GM18951 (cell line): ENCODE data around the gene NOP53.
"Not testable (repeated sequence)": the region's sequence is repeated elsewhere in the genome, so short reads cannot be mapped to it uniquely, and the experiment has no call there.

ENCODE experiments used
- POLR2A ChIP-seq: IDR thresholded peaks from 4 replicates; pipeline ENCODE4 v1.6.1; 2011; ENCODE audit warnings: mild to moderate bottlenecking; ENCODE audit not compliant: insufficient read length, insufficient read depth; ENCODE audit errors: extremely low read depth
- in situ Hi-C: fragments of 300-500 bp; cut with MboI; formaldehyde crosslinking; loops from one replicate; pipeline ENCODE4 v1.12.0; 2022; ENCODE audit warnings: low sequenced_read_pairs, mixed read lengths, inconsistent platforms; ENCODE audit not compliant: unreplicated experiment

NOP53 gene

GRCh38 chr19:47755065-47755761 lies 9.9 kb downstream of the NOP53 start:
- in situ Hi-C loops, result no loop called here
- TF ChIP-seq POLR2A, result no peak

- TF ChIP-seq POLR2A, result no peak
- in situ Hi-C loops, result no loop called here
These were observed 10.6 kb downstream of the NOP53 start for GRCh38 chr19:47755762-47756626.

- TF ChIP-seq POLR2A, result no peak
- in situ Hi-C loops, result no loop called here
These were observed 11.2 kb downstream of the NOP53 start for GRCh38 chr19:47756627-47756929.

GRCh38 chr19:47756953-47757608 lies 11.7 kb downstream of the NOP53 start:
- no peak for TF ChIP-seq POLR2A
- in situ Hi-C loops, result no loop called here

GRCh38 chr19:47757617-47758442 lies 12.5 kb downstream of the NOP53 start:
- in situ Hi-C loops, result no loop called here
- TF ChIP-seq POLR2A, result no peak

- TF ChIP-seq POLR2A, result no peak
- in situ Hi-C loops, result no loop called here
These were observed 13.1 kb downstream of the NOP53 start for GRCh38 chr19:47758443-47758804.

- TF ChIP-seq POLR2A, result no peak
- in situ Hi-C loops, result no loop called here
These were observed 15.3 kb downstream of the NOP53 start for GRCh38 chr19:47760632-47760999.

GRCh38 chr19:47761566-47761965 lies 16.2 kb downstream of the NOP53 start:
- TF ChIP-seq POLR2A, result no peak
- in situ Hi-C loops, result no loop called here

GRCh38 chr19:47762151-47762550 lies 16.8 kb downstream of the NOP53 start:
- TF ChIP-seq POLR2A, result no peak
- in situ Hi-C loops, result no loop called here

GRCh38 chr19:47762615-47763308 lies 17.4 kb downstream of the NOP53 start:
- in situ Hi-C loops, result no loop called here
- TF ChIP-seq POLR2A, result no peak

GRCh38 chr19:47764705-47765104 lies 19.4 kb downstream of the NOP53 start:
- in situ Hi-C loops, result not testable (repeated sequence)

- no peak for TF ChIP-seq POLR2A
- in situ Hi-C loops, result no loop called here
These were observed 20.4 kb downstream of the NOP53 start for GRCh38 chr19:47765523-47766358.
